ENCODE measurements around the gene ADRA2B.
"Not testable (repeated sequence)": the region's sequence is repeated elsewhere in the genome, so short reads cannot be mapped to it uniquely, and the experiment has no call there.

The ADRA2B gene

DNA sequence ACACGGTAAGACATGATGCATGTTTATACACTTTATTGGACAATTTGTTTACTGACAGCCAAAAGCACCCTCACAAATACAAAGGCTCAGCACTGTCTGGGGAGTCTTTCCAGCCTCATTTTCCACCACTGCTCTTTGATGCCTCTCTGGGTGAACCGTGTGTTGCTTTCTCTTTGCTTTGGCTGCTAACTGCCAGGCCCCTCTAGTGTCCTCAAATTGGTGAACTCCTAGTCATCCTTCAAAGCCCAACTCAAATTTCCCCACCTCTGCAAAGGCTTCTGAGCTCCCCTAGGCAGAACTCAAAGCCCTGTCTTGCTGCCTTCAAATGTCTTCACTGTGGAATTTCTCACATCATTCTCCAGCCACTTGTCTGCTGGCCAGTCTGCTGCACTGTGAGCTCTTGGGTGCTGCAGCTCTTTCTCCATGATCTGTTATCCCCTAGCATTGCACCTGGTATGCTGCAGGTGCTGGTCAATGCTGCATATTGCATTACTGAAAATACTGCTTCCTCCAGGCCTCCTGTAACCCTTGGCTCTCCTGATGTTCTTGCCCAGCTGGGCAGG lies 49.2 kb downstream of the ADRA2B start:
- DNase-seq: not testable (repeated sequence)

DNA sequence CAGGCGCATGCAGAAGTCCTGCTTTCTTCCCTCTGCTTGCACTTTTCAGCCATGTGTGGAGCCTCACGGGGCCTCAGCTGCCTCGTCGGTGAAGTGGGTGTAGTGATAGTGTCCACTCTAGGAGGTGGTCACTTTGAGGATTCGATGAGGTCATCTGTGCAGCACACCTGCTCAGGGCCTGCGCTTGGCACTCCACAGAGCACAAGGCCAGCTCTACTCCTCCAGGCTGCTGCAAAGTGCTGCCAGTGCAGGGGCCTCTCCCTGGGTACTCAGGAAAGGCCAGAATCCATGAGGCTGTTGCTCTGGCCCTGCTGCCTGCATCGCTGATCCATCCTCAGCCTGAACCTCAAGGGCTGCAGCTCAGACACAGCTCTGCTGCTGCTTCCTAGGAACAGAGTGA lies 49.9 kb downstream of the ADRA2B start:
- DNase-seq: not testable (repeated sequence)

DNA sequence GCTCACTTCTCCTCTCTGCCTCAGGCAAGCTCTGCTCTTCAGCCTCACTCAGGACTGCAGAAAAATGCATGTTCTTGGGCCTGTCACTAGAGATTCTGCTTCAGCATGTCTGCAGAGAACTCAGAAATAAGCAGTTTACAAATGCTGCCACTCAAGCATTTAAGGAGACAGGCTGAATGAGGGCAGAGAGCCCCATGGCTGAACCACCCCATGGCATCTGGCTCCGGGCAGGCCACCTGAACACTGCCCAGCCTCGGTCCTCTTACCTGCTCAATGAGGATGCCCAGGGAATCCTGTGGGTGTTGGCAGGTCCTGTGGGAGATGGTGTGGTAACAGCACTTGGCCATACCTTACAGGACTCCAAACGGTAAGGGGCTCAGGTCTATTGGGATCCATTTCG lies 50.4 kb downstream of the ADRA2B start:
- DNase-seq: not testable (repeated sequence)

DNA sequence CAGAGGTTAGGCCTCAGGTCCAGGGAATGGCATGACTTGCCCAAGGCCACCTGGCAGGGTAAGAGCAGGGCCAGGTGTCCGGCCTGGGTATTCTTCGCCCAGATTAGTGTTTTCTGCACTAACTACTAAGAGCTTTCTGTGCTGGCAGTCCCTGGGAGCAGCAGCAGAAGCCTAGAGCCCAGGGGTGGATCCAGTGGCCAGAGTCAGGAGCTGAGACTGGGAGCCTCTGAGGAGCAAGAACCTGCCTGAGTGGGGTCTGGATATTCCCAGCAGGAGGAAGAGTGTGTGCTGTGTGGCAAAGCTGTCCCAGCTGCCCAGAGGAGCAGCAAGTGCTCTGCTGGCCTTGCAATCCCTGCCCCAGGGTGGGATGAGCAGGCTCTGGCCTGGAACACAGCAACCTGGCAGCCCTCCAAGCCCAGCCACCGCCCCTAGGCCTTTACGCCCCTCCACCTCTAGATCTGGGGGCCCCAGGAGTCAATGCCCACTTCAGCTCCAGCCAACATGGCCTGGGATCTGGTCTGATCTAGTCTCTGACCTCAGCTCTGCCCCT lies 50.9 kb downstream of the ADRA2B start:
- no peak for DNase-seq

DNA sequence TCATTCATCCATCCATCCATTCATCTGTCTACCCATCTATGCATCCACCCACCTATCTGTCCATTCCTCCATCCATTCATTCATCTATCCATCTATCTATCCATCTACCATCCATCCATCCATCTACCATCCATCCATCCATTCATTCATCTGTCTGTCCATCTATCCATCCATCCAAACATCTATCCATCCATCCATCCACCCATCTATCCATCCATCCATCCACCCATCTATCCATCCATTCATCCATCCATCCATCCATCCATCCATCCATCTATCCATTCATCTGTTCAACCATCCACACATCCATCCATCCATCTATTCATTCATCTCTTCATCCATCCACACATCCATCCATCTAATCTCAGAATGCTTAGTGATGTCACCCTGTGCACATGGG lies 51.6 kb downstream of the ADRA2B start:
- not testable (repeated sequence) for DNase-seq

DNA sequence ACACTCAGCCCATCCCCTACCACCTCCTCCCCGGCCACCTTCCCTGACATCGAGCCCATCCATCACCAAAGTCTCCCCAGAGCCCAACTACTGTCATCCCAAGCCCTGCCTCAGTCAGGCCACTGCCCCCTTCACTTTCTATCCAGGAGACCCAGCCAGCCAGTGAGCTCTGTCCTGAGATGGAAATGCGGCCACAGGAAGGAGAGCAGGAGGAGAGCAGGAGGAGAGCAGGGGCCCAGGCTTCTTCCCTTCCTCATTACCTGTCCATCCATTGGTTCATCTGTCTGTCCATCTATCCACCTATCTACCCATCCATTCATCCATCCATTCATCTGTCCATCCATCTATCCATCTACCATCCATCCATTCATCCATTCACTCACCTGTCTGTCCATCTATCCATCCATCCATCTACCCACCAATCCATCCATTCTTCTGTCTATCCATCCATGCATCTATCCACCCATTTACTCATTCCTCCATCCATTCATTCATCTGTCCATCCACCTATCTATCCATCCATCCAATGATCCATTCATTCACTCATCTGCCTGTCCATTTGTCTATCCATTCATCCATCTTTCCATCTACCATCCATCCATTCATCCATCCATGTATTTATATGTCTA lies 52.2 kb downstream of the ADRA2B start:
- DNase-seq: not testable (repeated sequence)

DNA sequence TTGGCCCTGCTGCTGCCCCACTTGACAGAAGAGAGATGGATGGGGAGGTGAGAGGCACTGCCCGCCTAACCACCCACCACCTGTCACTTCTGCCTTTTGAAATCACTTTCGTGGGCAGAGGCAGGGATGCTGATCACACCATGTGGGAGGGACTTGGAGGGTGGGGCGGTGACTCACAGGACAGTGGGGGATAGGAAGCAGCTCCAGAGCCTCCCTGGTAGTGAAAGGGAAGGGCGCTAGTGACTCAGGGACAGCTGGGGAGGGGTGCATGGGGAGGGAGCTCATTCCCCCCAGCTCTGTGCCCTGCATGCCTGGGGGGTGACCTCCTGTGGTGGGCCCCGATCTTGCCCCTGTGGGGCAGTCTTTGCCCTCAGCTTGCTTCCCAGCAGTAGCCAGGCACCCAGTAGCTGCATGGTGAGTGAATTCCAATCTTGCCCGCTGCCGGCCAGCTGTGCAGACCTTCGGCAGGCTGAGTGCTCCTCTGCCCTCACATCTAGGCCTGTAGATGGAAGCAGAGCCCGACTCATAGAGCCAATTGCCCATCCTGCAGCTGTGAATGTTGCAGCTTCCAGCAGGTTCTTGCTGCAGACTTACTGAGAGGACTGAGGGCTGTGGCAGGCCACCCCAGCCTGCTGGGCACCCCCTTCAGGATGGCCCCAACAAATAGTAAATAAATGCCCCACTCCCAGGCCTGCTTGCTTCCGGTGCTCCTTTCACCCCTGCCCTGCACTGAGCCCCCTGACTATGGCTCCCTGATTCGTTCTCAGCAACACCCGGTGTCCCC lies 53.1 kb downstream of the ADRA2B start:
- DNase-seq: not testable (repeated sequence)

Data from C1 segment of cervical spinal cord (tissue), 14 donors.